Neutrophil (primary cell): Measurements from ENCODE around the gene SLC39A5.

Experiments
- H3K27ac ChIP-seq: fragments of 200-600 bp; sonication (generic); 2 replicates; pipeline ENCODE4 v1.5.1; 2016; ENCODE audit warnings: mild to moderate bottlenecking, moderate library complexity
- H3K27me3 ChIP-seq: fragments of 200-600 bp; sonication (generic); 2 replicates; pipeline ENCODE4 v1.6.0; 2016; ENCODE audit warnings: mild to moderate bottlenecking
- H3K36me3 ChIP-seq: fragments of 200-600 bp; sonication (generic); 2 replicates; pipeline ENCODE4 v1.5.1; 2017
- H3K4me1 ChIP-seq, 2 experiments: fragments of 200-600 bp in 1 of 2; sonication (generic) in 1 of 2; 1 replicate in 1 of 2; 2 replicates in 1 of 2; pipeline versions ENCODE4 v1.5.1 to v1.6.1; 2013 to 2016; ENCODE audit warnings: low read depth in 1 of 2, low read length in 1 of 2, mild to moderate bottlenecking in 1 of 2, moderate library complexity in 1 of 2; ENCODE audit not compliant: control insufficient read depth in 1 of 2, insufficient read depth in 1 of 2
- H3K4me3 ChIP-seq, 2 experiments: fragments of 200-600 bp in 1 of 2; sonication (generic) in 1 of 2; 1 replicate in 1 of 2; 2 replicates in 1 of 2; pipeline ENCODE4 v1.5.1; 2013 to 2016; ENCODE audit warnings: low read depth in 1 of 2, low read length in 1 of 2, mild to moderate bottlenecking in 1 of 2, moderate library complexity in 1 of 2
- H3K9me3 ChIP-seq: fragments of 200-600 bp; sonication (generic); 2 replicates; pipeline ENCODE4 v1.5.1; 2016
- TF ChIP-seq, protein P1 (sequence below): fragments of 200-600 bp; sonication (generic); IDR thresholded peaks from 2 replicates; pipeline ENCODE4 v1.5.1; 2016; ENCODE audit warnings: antibody characterized with exemption

Gene SLC39A5

DNA sequence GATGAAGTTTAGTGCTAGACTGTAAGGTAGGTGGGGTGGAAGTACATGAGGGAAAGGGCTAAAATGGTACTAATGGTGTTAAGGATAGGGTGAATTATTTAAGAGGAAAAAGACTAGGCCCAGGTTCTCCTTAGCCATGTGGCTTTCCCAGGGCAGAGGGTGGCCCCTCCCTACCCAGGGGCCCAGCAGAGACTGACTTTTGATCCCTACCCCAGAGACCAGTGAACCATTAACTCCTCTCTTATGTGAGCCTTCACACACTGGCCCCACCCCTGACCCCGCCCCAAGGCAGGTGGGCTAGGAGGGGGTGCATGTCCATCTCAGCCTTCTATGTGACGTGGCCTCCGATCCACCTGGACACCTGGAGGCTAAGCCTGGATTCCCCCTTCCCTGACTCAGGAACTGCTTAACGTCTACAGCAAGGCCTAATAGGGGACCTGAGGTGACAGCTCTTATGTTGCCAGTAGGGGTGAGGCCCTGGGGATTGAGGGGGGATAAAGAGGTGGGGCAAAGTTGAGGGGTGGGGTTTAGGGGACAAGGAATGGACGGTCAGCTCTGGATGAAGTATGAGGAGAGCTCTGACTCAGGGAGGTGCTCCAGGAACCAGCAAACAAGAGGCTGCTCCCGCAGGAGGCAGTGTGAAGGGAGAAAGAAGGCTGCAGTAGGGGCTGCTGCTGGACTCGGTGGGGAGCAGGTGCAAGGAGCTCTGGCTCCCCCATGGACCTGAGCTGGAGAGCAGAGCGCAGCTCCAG, 757 bp downstream of the SLC39A5 start:
- Histone ChIP-seq H3K4me1 (no peaks in the 10 kb centered on the region), H3K4me3 (no peak overlapping the region), H3K27me3 (no peaks in the 10 kb centered on the region), H3K36me3 (no peaks in the 10 kb centered on the region), H3K9me3 (no peaks in the 10 kb centered on the region), H3K27ac (no peak overlapping the region)
- TF ChIP-seq, protein P1, sequence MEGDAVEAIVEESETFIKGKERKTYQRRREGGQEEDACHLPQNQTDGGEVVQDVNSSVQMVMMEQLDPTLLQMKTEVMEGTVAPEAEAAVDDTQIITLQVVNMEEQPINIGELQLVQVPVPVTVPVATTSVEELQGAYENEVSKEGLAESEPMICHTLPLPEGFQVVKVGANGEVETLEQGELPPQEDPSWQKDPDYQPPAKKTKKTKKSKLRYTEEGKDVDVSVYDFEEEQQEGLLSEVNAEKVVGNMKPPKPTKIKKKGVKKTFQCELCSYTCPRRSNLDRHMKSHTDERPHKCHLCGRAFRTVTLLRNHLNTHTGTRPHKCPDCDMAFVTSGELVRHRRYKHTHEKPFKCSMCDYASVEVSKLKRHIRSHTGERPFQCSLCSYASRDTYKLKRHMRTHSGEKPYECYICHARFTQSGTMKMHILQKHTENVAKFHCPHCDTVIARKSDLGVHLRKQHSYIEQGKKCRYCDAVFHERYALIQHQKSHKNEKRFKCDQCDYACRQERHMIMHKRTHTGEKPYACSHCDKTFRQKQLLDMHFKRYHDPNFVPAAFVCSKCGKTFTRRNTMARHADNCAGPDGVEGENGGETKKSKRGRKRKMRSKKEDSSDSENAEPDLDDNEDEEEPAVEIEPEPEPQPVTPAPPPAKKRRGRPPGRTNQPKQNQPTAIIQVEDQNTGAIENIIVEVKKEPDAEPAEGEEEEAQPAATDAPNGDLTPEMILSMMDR: no peak

DNA sequence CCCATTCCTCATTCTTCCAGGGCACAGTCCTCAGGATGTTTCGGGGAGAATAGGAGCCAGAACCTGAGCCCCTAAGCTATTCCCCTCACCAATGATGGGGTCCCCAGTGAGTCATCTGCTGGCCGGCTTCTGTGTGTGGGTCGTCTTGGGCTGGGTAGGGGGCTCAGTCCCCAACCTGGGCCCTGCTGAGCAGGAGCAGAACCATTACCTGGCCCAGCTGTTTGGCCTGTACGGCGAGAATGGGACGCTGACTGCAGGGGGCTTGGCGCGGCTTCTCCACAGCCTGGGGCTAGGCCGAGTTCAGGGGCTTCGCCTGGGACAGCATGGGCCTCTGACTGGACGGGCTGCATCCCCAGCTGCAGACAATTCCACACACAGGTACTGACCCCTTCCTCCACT, 1.3 kb downstream of the SLC39A5 start:
- Histone ChIP-seq H3K27me3 (no peaks in the 10 kb centered on the region), H3K4me3 (no peak overlapping the region), H3K36me3 (peaks cover under 1% of the 10 kb centered on the region), H3K27ac (no peak overlapping the region), H3K4me1 (no peaks in the 10 kb centered on the region), H3K9me3 (no peaks in the 10 kb centered on the region)
- TF ChIP-seq, protein P1: no peak

DNA sequence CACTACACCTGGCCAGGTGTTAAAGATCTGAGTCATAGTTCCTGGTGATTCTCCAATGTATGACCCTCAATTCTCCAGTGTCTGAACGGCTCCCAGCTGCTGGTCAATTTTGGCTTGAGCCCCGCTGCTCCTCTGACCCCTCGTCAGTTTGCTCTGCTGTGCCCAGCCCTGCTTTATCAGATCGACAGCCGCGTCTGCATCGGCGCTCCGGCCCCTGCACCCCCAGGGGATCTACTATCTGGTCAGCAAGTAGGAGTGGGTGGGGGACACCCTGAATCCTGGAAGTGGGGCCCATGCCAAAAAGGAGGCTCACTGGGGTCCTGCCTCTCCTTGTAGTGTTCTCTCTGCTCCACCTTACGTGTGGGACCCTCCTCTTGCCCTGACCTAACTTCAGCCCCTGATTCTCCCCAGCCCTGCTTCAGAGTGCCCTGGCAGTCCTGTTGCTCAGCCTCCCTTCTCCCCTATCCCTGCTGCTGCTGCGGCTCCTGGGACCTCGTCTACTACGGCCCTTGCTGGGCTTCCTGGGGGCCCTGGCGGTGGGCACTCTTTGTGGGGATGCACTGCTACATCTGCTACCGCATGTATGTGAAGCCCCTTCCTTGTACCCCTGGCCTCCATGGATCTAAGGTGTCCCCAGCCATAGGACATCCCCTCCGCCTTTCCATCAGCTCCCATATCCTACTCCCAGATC, 5.0 kb downstream of the SLC39A5 start:
- H3K36me3 ChIP-seq: peaks cover 36% of the 10 kb centered on the region
- H3K9me3 ChIP-seq: no peaks in the 10 kb centered on the region
- no peaks in the 10 kb centered on the region for H3K27me3 ChIP-seq
- TF ChIP-seq, protein P1: no peak
- H3K4me3 ChIP-seq: no peak overlapping the region
- H3K27ac ChIP-seq: no peak overlapping the region
- H3K4me1 ChIP-seq: no peaks in the 10 kb centered on the region

DNA sequence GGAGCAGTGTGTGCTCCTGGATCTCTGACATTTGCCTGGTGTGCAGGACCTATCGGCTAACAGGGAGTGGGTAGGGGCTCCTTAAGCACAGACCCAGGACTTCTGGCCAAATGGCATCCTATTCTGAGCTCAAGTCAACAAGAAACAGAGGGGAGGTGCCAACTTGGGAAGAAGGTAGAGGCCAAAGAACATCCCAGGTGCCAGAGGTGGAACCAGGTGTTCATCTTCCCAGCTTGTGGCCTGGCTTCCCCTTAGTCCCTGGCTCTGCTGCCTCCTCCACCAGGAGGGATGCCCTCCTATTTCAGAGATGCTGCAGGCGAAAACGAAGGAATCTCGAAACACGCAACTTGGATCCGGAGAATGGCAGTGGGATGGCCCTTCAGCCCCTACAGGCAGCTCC, 6.2 kb downstream of the SLC39A5 start:
- no peaks in the 10 kb centered on the region for H3K27me3 ChIP-seq
- no peak overlapping the region for H3K4me3 ChIP-seq
- H3K36me3 ChIP-seq: peaks cover 48% of the 10 kb centered on the region
- H3K27ac ChIP-seq: no peak overlapping the region
- H3K4me1 ChIP-seq: no peaks in the 10 kb centered on the region
- TF ChIP-seq, protein P1: no peak
- H3K9me3 ChIP-seq: no peaks in the 10 kb centered on the region

DNA sequence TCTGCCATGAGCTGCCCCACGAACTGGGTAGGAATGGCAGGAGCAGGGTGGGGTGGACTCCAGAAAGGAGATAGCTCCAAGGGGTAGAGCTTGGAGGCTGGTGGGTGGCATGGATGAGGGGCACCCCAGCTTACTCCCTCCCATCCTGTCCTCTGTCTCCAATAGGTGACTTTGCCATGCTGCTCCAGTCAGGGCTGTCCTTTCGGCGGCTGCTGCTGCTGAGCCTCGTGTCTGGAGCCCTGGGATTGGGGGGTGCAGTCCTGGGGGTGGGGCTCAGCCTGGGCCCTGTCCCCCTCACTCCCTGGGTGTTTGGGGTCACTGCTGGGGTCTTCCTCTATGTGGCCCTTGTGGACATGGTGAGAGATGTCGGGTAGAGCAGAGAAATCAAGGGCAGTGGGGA, 7.1 kb downstream of the SLC39A5 start:
- TF ChIP-seq, protein P1: no peak
- no peaks in the 10 kb centered on the region for H3K27me3 ChIP-seq
- H3K27ac ChIP-seq: no peak overlapping the region
- no peaks in the 10 kb centered on the region for H3K9me3 ChIP-seq
- no peaks in the 10 kb centered on the region for H3K4me1 ChIP-seq
- H3K36me3 ChIP-seq: peaks cover 57% of the 10 kb centered on the region
- H3K4me3 ChIP-seq: no peak overlapping the region
